Measurements from ENCODE around the gene NEIL3.

GRCh38 chr4:177323416-177323815, 13.7 kb downstream of the NEIL3 start:
- TF ChIP-seq CTCF (IDR thresholded peaks at IDR 0.05; ENCODE audit: low read length): no peak
- TF ChIP-seq EZH2 (IDR thresholded peaks at IDR 0.05; ENCODE audit: borderline replicate concordance, low read length): no peak
